Kidney (tissue), 14 donors: ENCODE measurements around the gene HOXB1. TPM values are rescaled to one million over a fixed set of nuclear protein-coding genes. Genes with fewer than 3 reads are reported as not detected.

Experiments used
- DNase-seq, 5 donors: peaks; one replicate each; pipeline ENCODE4 v3.0.0-alpha.2; 2013 to 2020
- FAIRE-seq: peaks from 2 replicates; lab custom pipeline; 2012; peaks lifted over from hg19 to GRCh38; lab: Jason Lieb, UNC
- H3K27ac ChIP-seq, 2 donors: one replicate each; pipeline ENCODE4 v1.7.0; 2013; ENCODE audit warnings: low read depth in 2 of 2, low read length in 2 of 2, inconsistent platforms in 1 of 2
- H3K27me3 ChIP-seq: one replicate; pipeline ENCODE4 v1.7.1; 2013; ENCODE audit warnings: low read length, inconsistent platforms; ENCODE audit not compliant: control insufficient read depth, insufficient read depth
- H3K36me3 ChIP-seq, 3 donors: one replicate each; pipeline versions ENCODE4 v1.7.0 to v1.7.1; 2013; ENCODE audit warnings: low read length in 3 of 3, control low read depth in 1 of 3, inconsistent platforms in 1 of 3; ENCODE audit not compliant: insufficient read depth in 3 of 3, control insufficient read depth in 2 of 3
- H3K4me1 ChIP-seq, 3 donors: one replicate each; pipeline versions ENCODE4 v1.7.0 to v1.7.1; 2013; ENCODE audit warnings: low read length in 3 of 3, inconsistent platforms in 1 of 3, low read depth in 1 of 3; ENCODE audit not compliant: control insufficient read depth in 2 of 3, insufficient read depth in 2 of 3
- H3K4me3 ChIP-seq, 3 donors: one replicate each; pipeline versions ENCODE4 v1.7.0 to v1.8.1; 2013; ENCODE audit warnings: low read length in 3 of 3, control low read depth in 1 of 3, inconsistent platforms in 1 of 3
- H3K9ac ChIP-seq, 3 donors: one replicate each; pipeline versions ENCODE4 v1.7.0 to v1.7.1; 2013; ENCODE audit warnings: low read length in 3 of 3, control low read depth in 1 of 3, inconsistent platforms in 1 of 3
- H3K9me3 ChIP-seq, 3 donors: one replicate each; pipeline versions ENCODE4 v1.7.0 to v1.7.1; 2013; ENCODE audit warnings: low read length in 3 of 3, control low read depth in 1 of 3, inconsistent platforms in 1 of 3; ENCODE audit not compliant: control insufficient read depth in 2 of 3, insufficient read depth in 1 of 3
- CTCF ChIP-seq: IDR thresholded peaks from 3 replicates; pipeline ENCODE4 v1.5.1; 2012; ENCODE audit warnings: mild to moderate bottlenecking, moderate library complexity, borderline replicate concordance; ENCODE audit not compliant: insufficient read depth; ENCODE audit errors: extremely low read depth
- intact Hi-C: fragments of 100-400 bp; cut with DNase I; formaldehyde crosslinking; loops from one replicate; pipeline ENCODE4 v1.11.1; 2022
- polyA plus RNA-seq: library from polyadenylated mRNA; stranded (reverse); fragments of 350-450 nt; fragmentation: Illumina TruSeq; extraction: RNeasy Lipid Tissue Mini Kit (QIAGEN cat#74804); gene quantifications from one replicate; pipeline ENCODE4 v1.2.3, GENCODE V29; 2014; ENCODE audit warnings: low read depth, low replicate concordance; ENCODE audit not compliant: insufficient read depth
- total RNA-seq: library from RNA; stranded (reverse); fragmentation: NEBNext Ultra II Directional; extraction: Animal tissue kit (Norgen Biotek cat#: 25700); gene quantifications from one replicate; pipeline ENCODE4 v1.2.1, GENCODE V29; 2021
- donor health status: control.
- donor health status: control.
- donor health status: control.
- donor health status: control.
- donor health status: control.
- donor health status: DM: yes; HTN: yes; CAD: no.
- donor health status: Normal renal cell carcinoma (clear cell type).

The HOXB1 gene
- total and polyA plus RNA-seq, 2 donors from 2014 or later: not detected

DNA sequence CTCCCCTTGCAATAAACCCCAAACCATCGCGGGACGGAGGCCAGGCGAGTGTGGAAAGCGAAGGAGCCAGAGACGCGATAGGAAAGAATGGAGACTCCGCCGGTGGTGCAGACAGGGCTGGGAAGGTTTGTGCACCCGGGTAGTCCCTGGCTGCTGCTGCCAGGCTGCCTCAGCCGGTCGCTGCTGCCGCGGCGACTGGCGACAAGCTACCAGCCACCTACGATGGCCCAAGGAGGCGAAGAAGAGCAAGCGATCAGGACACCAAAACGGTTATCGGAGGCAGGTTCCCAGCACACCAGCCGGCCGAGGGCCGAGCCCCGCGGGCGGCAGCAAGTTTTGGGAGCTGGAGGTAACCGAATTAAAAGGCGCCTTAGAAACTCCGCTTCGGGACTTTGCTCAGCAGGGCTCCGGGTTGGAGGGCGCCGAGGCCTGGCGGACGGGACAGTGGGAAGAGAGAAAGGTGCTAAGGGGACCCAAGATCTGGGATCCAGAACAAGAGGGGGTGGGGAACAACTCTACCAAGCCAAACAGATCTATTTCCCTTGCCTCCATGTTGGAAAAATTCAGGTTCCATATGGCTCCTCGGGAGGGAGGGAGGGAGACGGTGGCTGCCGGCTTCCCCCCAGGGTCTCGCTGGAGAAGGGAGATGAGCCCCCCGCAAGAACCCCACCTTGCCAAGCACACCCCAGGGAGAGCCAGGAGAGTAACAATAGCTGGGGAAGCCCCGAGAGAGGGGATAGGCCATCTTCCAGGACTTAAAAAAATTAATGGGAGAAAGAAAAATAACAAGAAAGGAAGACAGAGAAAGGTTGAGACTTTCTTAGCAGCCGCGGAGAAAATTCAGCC is 23.8 kb upstream of the HOXB1 start:
- FAIRE-seq (no peak), DNase-seq (peak in 1 of 5 donors; percentile 45)
- Histone ChIP-seq H3K9ac (peak overlapping the region; percentile 30 to 81 (median 31)), H3K4me1 (peaks cover 10 to 29% (median 16%) of the 10 kb centered on the region in 3 donors), H3K27me3 (no peaks in the 10 kb centered on the region), H3K4me3 (peak overlapping the region; percentile 22 to 59 (median 58)), H3K36me3 (peaks cover 0 to 3% (median 2%) of the 10 kb centered on the region in 3 donors), H3K9me3 (no peaks in the 10 kb centered on the region), H3K27ac (peak overlapping the region; percentile 79 to 88)
- intact Hi-C loops: no loop called here
- no peak for TF ChIP-seq CTCF

GRCh38 chr17:48553826-48554225 is 23.0 kb upstream of the HOXB1 start:
- Histone ChIP-seq H3K27ac (peak overlapping the region in 1 of 2 donors; percentile 88), H3K9me3 (no peaks in the 10 kb centered on the region), H3K36me3 (peaks cover 0 to 3% (median 2%) of the 10 kb centered on the region in 3 donors), H3K4me3 (peak overlapping the region in 1 of 3 donors; percentile 59), H3K9ac (peak overlapping the region in 2 of 3 donors; percentile 12 to 81), H3K4me1 (peaks cover 10 to 24% (median 10%) of the 10 kb centered on the region in 3 donors), H3K27me3 (no peaks in the 10 kb centered on the region)
- intact Hi-C loops: no loop called here
- no peak for TF ChIP-seq CTCF
- FAIRE-seq: no peak
- DNase-seq: peak in 2 of 5 donors; percentile 55 to 56

DNA sequence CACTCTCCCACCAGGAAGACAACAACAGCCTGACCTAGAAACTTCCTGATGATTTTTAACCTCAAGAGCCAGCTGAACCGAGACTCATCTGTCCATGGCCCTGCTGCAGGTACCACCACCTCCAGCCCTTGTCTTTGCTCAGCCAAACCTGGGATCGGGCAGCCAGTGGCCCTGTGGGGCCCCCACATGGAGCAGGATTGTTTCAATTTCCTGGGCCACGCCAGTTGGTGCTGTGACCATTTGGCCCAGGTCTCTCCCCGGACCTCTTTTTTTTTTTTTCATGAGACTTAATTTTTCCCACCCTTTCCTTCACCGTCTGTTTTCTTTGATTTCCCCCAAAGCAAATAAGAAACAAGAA is 22.4 kb upstream of the HOXB1 start:
- H3K9me3 ChIP-seq: no peaks in the 10 kb centered on the region
- intact Hi-C loops: no loop called here
- H3K4me1 ChIP-seq: peaks cover 12 to 25% (median 12%) of the 10 kb centered on the region in 3 donors
- H3K9ac ChIP-seq: peak overlapping the region in 2 of 3 donors; percentile 26 to 57
- H3K27me3 ChIP-seq: no peaks in the 10 kb centered on the region
- peaks cover 0 to 3% (median 2%) of the 10 kb centered on the region in 3 donors for H3K36me3 ChIP-seq
- FAIRE-seq (no peak), DNase-seq (no peak)
- no peak for TF ChIP-seq CTCF
- peak overlapping the region; percentile 59 to 65 for H3K27ac ChIP-seq
- H3K4me3 ChIP-seq: peak overlapping the region in 2 of 3 donors; percentile 5 to 11
